Hypothalamus (tissue), 51 donors: ENCODE measurements around the gene CRIM1.
A peak's percentile ranks its signal among the peaks of the same experiment; 100 is the strongest.

Source experiments
- DNase-seq, 51 donors: peaks; one replicate each; lab custom pipeline; 2025; lab: John Stamatoyannopoulos, UW

The CRIM1 gene

DNA sequence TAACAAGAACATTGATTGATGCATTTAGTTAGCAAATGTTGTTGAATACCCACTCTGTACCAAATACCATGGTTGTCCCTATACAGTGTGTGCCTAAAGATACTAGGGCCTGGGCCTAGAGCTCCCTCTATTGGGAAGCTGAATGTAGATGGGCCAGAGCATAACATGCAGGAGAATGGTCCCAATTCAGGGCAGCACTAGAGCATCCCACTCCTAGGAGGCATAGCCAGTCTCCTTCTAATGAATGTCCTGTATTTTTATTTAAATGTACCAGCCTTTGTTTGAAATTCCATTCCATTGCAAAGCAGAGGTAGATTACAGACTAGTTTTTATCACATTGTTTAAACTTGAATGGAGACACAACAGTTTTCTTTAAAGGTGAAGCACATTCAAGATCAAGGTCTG is 151.8 kb downstream of the CRIM1 start:
- DNase-seq = peak in 26 of 51 donors; percentile 0 to 54 (median 17)

DNA sequence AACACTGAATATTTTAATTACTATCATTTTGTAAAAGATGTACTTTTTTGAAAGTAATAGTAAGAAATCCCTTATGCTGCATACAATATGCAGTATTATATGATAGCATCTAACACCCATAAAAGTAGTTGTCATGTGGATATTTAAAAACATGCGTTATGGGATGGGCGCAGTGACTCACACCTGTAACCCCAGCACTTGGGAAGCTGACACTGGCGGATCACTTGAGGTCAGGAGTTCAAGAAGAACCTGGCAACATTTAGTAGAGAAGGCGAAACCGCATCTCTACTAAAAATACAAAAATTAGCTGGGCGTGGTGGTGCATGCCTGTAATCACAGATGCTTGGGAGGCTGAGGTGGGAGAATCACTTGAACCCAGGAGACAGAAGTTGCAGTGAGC is 153.5 kb downstream of the CRIM1 start:
- DNase-seq = no peak

DNA sequence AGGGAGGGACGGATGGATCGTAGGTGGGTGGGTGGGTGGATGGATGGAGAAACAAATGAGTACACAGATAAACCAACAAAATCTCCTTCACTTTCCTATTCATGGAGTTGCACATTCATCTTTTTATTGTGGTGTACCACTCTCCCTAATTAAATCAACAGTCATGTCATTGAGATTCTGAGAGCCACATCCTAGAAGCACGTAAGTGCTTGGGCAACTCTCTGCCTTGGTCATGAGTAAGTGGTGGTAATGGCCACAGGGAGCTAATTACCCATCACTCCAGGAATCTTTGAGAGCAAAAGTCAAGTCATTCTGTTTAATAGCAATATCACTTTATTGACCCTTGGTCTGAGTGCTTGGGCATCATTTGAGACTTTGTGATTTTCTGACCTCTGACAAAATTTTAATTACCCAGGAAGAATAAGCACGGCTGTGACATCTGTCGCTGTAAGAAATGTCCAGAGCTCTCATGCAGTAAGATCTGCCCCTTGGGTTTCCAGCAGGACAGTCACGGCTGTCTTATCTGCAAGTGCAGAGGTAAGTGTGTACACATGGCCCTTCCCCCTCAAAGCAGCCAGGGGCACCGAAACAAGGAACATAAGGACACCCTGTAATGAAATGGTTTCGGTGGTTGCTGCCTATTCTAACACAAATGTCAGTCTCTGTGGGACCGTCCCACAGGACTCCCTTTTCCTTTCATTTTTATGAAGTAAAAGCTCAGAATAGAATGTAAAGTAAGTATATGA is 156.5 kb downstream of the CRIM1 start:
- no peak for DNase-seq

DNA sequence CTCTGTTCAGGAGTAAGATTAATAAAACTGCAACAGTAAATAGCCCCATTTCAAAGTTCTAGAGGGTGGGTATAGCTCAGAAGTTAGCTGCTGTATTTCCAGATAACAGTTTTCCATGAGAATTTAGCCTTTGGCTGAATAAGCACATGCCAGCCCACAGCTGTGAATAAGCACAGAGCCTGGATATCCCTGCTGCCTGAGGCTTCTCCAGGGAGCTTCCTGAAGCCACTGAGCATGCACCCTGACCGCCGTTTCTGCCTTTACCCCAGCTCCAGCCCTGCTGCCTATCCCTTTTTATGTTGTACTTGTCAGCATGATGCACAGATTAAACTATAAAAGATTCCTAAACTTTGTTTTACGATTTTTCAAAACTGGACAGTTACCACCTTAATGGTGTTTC is 157.1 kb downstream of the CRIM1 start:
- peak in 2 of 51 donors; percentile 1 to 14 for DNase-seq

DNA sequence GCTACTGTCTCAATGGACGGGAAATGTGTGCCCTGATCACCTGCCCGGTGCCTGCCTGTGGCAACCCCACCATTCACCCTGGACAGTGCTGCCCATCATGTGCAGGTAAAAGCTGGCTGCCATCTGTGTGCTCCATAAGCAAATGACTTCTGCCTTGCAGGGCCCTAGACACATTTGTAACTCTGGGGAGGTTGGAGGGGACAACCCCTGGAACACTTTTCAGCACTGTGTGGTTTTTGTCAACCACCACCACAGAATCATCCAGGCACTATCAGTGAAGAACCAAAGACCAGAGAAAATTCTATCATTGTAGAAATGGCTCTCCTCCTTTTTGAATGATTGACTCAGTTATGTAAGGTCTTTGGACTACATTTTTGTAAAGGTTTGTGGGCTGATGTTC is 158.1 kb downstream of the CRIM1 start:
- no peak for DNase-seq

DNA sequence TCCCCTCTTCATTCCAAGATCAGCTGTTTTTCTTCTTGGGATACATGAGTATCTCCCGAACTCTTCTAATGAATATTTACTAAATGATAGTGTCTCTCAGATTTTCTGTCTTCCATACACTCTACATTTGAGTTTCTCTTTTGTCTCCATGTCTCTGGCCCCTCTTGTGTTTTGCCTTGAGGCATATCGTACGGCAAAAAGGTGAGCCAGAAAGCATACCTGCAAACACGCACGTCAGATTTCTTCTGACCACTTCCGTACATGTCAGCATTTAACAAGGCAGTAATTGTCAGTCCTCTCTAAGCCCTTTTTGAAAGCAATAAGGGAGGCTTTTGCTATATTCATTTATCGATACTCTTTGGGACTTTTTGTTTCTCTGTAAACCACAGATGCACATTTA is 160.0 kb downstream of the CRIM1 start:
- DNase-seq = no peak

DNA sequence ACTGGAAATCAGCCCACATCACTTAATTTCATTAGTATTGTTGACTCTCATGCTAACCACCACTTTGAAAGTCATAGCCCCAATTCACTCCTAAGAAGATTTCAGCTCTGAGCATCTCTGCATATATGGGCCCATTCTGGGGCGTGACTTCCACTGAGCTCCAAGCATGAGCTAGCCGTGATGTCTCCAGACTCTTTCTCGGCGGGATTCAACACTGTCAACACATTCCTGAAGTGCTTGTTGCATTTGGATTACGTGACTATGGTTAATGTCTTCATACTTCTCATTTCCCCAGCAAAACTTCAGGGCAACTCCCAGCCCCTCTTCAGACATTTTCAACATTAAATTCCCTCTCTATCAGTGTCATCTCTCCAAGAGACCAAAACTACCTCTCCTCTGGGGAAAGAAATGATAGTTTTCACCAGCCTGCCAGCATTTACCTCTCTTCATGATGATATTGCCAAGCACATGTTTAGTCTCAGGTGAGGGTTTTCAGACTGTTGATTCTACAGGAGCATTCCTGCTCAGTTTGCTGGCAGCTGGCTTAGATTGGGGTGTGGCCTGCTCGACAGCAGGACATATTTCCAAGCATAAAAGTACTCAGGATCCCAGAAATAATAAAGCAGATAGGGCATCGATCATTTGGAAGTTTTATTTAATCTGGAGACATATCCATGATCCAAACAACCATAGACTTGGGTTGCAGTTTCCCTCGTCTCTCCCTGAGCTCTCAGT is 160.7 kb downstream of the CRIM1 start:
- no peak for DNase-seq

DNA sequence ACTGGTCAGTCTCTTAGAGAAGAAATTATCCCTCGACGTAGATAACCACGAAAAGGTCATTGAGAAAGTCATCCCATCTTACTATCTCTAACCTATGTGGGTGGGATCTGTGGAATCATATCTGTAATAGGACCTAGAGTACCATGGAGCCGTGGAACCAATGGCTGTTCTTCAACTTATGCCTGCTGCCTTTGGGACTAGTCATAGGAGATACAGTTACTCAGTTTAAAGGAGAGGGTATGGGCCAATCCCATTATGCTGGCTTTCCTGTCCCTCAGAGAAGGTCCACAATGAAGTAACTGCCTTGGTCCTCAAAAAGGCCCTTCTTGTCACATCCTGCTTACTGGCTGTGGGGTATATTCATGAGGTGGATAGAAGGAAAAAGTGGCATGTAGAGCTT is 164.9 kb downstream of the CRIM1 start:
- DNase-seq = no peak

DNA sequence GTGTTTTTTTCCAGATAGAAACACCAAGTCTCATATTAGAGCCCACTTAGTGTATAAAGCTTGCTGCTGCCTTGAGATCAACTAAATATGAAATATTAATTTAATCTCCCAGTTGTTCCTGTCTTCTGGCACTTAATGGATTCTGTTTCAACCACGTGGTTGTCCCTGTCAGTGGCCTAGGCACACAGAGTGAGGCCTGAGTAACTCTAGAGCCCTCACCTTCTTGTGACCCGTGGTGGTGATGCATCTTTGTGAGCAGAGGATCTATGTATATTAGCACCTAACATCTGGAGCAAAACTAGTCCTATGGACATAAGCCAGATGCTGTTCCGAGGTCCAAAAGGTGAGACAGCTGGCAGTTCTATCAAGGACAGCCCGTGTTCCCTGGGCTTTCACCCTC is 167.6 kb downstream of the CRIM1 start:
- DNase-seq = no peak

DNA sequence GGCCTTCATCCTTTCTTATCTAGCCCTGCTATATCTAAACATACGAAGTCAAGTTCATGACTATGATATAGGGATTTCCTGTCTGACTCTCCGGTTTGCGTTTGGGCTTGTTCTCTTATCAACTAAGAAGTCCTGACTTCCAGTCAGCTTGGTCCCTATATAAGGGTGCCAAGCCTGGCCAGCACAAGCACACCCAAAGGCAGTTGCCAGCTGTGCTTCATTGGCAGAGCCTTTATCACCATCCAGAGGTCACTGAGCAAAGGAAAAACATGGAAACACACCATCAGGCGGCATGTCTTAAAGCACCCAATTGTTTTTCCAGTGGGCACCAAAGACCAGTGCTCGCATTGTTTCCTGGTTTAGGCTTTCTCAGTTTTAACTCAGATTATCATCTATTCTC is 169.7 kb downstream of the CRIM1 start:
- DNase-seq = no peak

DNA sequence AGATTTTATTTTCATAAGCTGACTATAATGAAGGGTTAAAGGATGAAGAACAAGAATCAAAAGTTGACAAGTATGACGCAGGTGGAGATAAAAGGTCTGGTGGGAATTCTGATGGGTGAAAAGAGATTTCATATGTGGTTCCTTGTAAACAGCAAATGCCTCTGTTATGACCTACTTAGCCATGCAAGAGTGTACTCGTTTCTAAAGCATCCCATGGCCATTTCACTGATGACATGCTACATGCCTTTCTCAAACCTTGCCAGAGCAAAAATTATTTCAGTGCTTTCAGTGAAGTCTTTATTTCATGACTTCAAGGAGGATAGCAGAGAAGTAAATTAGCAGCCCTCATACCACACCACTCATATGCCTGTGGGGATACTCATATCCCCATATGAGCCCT is 170.6 kb downstream of the CRIM1 start:
- no peak for DNase-seq

DNA sequence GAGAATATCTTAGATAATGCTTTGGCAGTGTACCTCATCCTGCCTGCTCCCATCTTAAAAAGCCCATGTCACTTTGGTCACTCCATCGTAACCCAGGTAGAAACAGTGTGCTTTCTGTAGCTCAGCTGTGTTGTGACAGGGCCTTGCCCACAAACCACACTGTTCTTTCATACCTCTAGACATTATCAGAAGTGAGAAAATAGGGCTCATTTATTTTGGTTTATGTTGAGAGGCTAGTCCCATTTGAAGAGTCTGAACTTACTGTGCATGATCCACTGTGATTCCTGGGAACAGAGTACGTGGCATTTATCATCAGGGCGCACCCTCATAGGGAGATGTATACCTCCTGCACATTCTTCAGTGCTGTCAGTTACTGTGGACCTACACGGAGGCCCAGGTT is 172.7 kb downstream of the CRIM1 start:
- no peak for DNase-seq

DNA sequence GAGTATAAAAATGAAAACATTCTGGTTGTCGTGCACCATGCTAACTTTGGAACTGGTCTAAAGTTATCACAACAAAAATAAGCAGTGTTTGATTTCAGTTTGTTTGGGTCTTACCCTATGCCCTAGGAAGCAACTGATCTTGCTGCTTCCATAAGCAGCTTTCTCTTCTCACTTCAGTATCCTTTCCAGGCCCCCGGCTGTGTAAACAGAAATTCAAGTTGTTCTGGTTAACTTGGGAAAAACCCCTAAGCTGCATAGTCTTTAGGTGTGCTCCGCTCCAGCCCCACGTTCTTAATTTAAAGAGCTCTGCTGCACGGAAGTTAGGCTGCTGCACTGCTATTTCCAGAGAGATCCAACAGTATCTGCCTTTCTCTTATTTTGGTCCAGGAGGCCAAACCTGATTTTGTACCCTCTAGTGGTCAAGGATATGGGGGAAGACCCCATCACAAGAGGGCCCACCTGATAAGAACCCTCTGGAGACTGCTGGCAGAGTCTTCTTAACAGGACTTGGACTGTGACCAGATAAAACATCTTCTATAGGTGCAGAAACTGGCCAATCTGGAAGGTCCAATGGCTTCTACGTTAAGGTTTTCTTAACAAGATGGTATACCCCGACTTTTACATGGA is 173.3 kb downstream of the CRIM1 start:
- no peak for DNase-seq

DNA sequence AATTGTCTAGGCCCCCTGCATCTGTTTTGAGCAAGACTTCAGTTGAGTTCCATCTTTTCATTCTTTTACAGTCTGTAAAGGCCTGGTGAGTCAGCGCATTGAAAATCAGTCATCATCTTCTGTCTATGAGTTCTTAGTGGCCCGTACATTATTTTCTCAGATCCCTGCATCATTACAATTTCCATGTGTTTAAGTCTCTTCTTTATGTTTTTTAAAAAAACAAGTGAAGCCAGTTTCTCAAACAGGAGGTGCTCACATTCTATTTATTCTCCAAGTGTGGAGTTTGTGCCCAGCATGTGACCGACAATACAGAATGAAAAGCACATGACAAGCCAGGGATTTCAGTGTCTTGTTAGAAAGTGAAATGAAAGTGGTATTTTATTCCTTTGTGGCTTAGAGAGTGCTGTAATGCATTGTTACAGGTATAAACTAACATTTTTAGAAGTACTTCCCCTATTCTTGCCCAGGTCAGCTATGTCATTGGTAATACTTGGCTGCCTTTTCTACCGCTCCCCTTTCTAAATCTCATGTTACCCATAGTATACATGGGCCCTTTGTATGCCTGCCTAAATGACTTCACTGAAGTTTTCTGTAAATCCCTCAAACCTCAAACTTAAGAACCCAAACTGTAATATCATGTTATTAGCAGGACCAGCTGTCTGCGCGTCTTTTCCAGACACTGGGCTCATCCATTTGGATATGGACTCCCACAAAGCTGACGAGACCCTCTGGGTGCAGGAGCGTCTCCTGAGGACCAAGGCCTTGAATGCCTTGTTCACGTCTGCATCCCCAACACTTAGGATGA is 174.8 kb downstream of the CRIM1 start:
- no peak for DNase-seq

DNA sequence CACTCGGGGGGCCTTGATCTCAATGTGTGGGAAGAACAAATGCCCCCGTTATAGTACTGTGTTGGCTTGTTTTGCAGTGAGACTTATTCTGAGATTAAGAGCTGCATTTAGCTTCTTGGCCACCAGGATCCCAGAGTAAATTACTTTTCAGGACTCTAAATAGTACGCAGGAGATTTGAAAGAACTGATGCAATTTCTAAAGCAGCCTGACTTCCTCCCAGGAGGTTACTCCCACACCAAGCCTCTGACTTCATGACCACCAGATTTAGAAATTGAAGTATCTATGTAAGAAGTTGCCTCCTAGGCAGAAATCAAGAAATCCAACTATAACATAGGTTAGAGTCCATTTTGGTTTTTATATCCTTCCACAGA is 175.4 kb downstream of the CRIM1 start:
- DNase-seq = no peak

DNA sequence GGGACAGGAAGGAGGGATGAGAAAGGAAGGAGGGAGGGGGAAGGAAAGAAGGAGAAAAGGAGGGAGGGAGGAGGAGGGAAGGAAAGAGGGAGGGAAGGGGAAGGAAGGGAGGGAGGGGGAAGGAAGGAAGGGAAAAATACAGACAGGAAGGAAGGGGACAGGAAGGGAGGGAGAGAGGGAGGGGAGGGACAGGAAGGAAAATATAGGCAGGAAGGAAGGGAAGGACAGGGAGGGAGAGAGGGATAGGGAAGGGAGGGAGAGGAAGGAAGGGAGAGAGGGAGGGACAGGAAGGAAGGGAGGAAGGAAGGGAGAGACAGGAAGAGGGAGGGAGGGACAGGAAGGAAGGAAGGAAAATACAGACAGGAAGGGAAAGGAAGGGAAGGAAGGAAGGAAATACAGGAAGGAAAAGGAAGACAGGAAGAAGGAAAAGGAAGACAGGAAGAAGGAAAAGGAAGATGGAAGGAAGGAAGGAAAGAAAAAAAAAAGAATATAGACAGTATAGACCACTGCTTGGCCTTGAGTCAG is 178.8 kb downstream of the CRIM1 start:
- no peak for DNase-seq

DNA sequence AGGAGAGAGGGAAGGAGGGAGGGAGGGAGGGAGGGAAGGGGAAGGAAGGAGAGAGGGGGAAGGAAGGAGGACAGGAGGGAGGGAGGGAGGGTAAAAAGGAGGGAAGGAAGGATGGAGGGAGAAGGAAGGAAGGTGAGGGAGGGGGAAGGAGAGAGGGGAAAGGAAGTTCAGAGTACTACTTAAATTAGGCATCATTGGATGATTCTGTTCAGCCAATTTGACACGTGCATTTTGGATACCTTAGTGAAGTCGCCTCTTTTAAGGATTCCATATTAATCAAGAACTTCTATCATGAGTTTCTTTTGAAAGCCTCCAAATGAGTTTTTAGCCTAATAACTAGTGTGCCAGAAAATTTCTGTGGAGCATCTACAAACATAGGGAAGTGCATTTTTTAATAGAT is 179.5 kb downstream of the CRIM1 start:
- DNase-seq = no peak

DNA sequence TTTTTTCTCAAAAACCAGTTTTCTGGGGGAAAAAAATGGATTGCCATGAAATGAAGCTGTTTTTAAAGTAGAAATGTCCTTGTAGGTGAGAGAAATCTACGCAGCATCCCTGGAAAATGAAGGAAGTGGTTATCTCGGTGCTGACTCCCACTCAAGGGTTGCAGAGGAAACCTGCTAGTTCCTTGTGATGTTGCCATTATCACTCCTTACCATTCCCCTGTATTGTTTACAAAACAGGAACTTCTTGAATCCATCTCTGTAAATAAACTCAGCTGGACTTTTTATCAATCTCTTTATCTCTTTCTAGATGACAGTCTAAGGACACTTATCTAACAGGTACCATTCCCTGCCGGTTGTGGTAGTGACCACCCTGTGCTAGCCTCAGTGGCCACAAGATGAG is 181.2 kb downstream of the CRIM1 start:
- DNase-seq = no peak

DNA sequence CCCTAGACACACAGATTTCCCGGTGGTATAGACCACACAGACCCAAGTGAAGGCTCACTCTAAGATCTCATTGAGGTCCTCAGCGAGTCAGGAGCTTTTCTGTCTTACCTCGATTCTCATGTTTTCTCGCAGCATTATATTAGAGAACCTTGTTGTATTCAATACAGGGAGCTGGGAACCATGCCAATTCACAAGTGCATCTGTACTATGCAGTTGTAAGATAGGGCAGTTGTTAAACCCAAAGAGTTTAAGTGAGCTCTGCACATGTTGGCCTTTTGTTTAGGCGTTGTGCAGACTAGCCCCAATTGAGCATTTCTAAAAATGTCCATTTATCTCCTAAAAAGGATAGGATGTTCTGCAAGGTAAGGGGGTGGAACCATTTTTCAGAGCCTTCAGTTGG is 182.8 kb downstream of the CRIM1 start:
- DNase-seq = no peak

DNA sequence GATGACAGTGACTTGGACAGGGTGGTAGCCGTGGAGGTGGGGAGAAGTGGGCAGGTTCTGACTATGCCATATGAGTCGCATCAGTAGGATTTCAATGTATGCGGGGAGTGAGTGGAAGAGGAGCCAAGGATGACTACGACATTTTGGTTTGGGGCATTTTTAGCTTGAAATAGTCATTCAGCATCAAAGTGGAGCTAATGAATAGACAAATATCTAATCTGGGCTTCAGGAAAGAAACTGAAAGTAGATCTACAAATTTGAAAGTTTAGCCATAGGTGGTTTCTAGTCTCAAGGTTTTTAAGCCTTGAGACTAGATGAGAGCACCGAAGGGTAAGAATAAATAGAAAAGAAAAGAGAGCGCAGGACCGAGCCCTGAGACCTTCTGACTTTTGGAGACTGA is 184.1 kb downstream of the CRIM1 start:
- DNase-seq = peak in 1 of 51 donors; percentile 22
